ENCODE results near the gene PRMT3.

PRMT3 gene

GRCh38 chr11:20407344-20407743 lies 19.8 kb downstream of the PRMT3 start:
- H3K4me3 ChIP-seq (ENCODE audit: insufficient read length, low read depth), result no peak overlapping the region
- no peaks in the 10 kb centered on the region for H3K9me3 ChIP-seq (ENCODE audit: insufficient read depth, low read length)
- TF ChIP-seq YY1 (IDR thresholded peaks at IDR 0.05; ENCODE audit: insufficient read depth, insufficient read length), result no peak
- TF ChIP-seq SUZ12 (IDR thresholded peaks at IDR 0.05; ENCODE audit: extremely low read depth, insufficient read depth, insufficient read length), result no peak
- no peak for TF ChIP-seq ZNF274 (IDR thresholded peaks at IDR 0.05; ENCODE audit: low read depth, low read length)
- peaks cover 17% of the 10 kb centered on the region for H3K36me3 ChIP-seq (ENCODE audit: insufficient read depth, insufficient read length, low read length)
- no peaks in the 10 kb centered on the region for H3K27me3 ChIP-seq (ENCODE audit: insufficient read depth, insufficient read length)
- H3K4me1 ChIP-seq (ENCODE audit: insufficient read depth, insufficient read length), result no peaks in the 10 kb centered on the region
- DNase-seq (ENCODE audit: low read depth, low spot score), result no peak
- no peak overlapping the region for H3K9ac ChIP-seq (ENCODE audit: insufficient read length, low read depth)

DNA sequence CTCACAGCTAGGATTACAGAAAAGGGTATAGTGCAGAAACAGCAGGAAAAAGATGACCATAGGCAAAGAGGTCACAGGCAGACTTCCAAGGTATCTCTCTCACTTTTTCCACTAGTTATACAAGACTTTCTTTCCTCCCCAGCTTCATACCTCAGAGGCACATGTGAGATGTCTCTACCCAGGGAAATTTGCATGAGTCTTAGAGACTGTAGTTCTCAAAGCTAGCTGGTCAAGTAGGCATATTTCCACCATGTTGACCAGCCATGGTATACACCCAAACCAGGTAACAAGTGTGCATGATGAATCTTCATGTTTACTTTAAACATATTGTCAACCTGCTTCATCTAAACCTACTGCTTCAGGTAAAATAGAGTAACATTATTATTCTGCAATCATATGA lies 27.9 kb downstream of the PRMT3 start:
- no peaks in the 10 kb centered on the region for H3K27me3 ChIP-seq (ENCODE audit: insufficient read depth, insufficient read length)
- TF ChIP-seq YY1 (IDR thresholded peaks at IDR 0.05; ENCODE audit: insufficient read depth, insufficient read length), result no peak
- H3K36me3 ChIP-seq (ENCODE audit: insufficient read depth, insufficient read length, low read length), result peaks cover 5% of the 10 kb centered on the region
- no peaks in the 10 kb centered on the region for H3K9me3 ChIP-seq (ENCODE audit: insufficient read depth, low read length)
- H3K4me1 ChIP-seq (ENCODE audit: insufficient read depth, insufficient read length), result no peaks in the 10 kb centered on the region
- DNase-seq (ENCODE audit: low read depth, low spot score), result no peak
- H3K9ac ChIP-seq (ENCODE audit: insufficient read length, low read depth), result no peak overlapping the region
- H3K4me3 ChIP-seq (ENCODE audit: insufficient read length, low read depth), result no peak overlapping the region

- peaks cover 19% of the 10 kb centered on the region for H3K36me3 ChIP-seq (ENCODE audit: insufficient read depth, insufficient read length, low read length)
- no peaks in the 10 kb centered on the region for H3K9me3 ChIP-seq (ENCODE audit: insufficient read depth, low read length)
- no peaks in the 10 kb centered on the region for H3K4me1 ChIP-seq (ENCODE audit: insufficient read depth, insufficient read length)
- no peak for DNase-seq (ENCODE audit: low read depth, low spot score)
- H3K4me3 ChIP-seq (ENCODE audit: insufficient read length, low read depth), result no peak overlapping the region
- H3K9ac ChIP-seq (ENCODE audit: insufficient read length, low read depth), result no peak overlapping the region
- TF ChIP-seq ZNF274 (IDR thresholded peaks at IDR 0.05; ENCODE audit: low read depth, low read length) (no peak), YY1 (IDR thresholded peaks at IDR 0.05; ENCODE audit: insufficient read depth, insufficient read length) (no peak), SUZ12 (IDR thresholded peaks at IDR 0.05; ENCODE audit: extremely low read depth, insufficient read depth, insufficient read length) (no peak)
- H3K27me3 ChIP-seq (ENCODE audit: insufficient read depth, insufficient read length), result no peaks in the 10 kb centered on the region
These were observed 30.3 kb downstream of the PRMT3 start for GRCh38 chr11:20417771-20418170.

DNA sequence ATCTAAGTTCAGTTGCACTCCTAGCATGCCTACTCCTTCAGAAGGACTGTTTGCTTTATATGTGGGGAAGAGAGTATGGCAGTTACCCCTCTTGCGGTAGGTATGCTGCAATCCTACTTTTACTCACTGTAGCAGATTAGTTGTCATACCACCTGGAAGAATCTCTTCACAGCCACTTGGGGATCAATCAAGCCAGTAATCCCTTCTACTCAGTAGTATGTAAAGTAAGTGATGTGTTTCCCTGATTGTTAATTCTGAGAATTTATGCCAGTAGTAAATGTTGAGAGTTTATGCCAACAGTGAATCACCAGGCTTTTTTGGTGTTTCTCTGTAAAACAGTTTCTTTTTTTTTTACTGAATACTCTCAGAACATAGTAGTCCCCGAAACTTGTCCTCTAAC lies 34.4 kb downstream of the PRMT3 start:
- H3K36me3 ChIP-seq (ENCODE audit: insufficient read depth, insufficient read length, low read length), result peaks cover 16% of the 10 kb centered on the region
- H3K27me3 ChIP-seq (ENCODE audit: insufficient read depth, insufficient read length), result no peaks in the 10 kb centered on the region
- H3K9ac ChIP-seq (ENCODE audit: insufficient read length, low read depth), result no peak overlapping the region
- no peaks in the 10 kb centered on the region for H3K4me1 ChIP-seq (ENCODE audit: insufficient read depth, insufficient read length)
- DNase-seq (ENCODE audit: low read depth, low spot score), result no peak
- H3K9me3 ChIP-seq (ENCODE audit: insufficient read depth, low read length), result no peaks in the 10 kb centered on the region
- H3K4me3 ChIP-seq (ENCODE audit: insufficient read length, low read depth), result no peak overlapping the region
- no peak for TF ChIP-seq YY1 (IDR thresholded peaks at IDR 0.05; ENCODE audit: insufficient read depth, insufficient read length)
- no peak for TF ChIP-seq ZNF274 (IDR thresholded peaks at IDR 0.05; ENCODE audit: low read depth, low read length)
- no peak for TF ChIP-seq SUZ12 (IDR thresholded peaks at IDR 0.05; ENCODE audit: extremely low read depth, insufficient read depth, insufficient read length)

GRCh38 chr11:20429216-20429615 lies 41.7 kb downstream of the PRMT3 start:
- no peak overlapping the region for H3K9ac ChIP-seq (ENCODE audit: insufficient read length, low read depth)
- no peak for TF ChIP-seq ZNF274 (IDR thresholded peaks at IDR 0.05; ENCODE audit: low read depth, low read length)
- TF ChIP-seq SUZ12 (IDR thresholded peaks at IDR 0.05; ENCODE audit: extremely low read depth, insufficient read depth, insufficient read length), result no peak
- no peak for TF ChIP-seq YY1 (IDR thresholded peaks at IDR 0.05; ENCODE audit: insufficient read depth, insufficient read length)
- no peak overlapping the region for H3K4me3 ChIP-seq (ENCODE audit: insufficient read length, low read depth)
- H3K9me3 ChIP-seq (ENCODE audit: insufficient read depth, low read length), result no peaks in the 10 kb centered on the region
- H3K36me3 ChIP-seq (ENCODE audit: insufficient read depth, insufficient read length, low read length), result no peaks in the 10 kb centered on the region
- no peak for DNase-seq (ENCODE audit: low read depth, low spot score)
- H3K4me1 ChIP-seq (ENCODE audit: insufficient read depth, insufficient read length), result no peaks in the 10 kb centered on the region
- H3K27me3 ChIP-seq (ENCODE audit: insufficient read depth, insufficient read length), result no peaks in the 10 kb centered on the region

DNA sequence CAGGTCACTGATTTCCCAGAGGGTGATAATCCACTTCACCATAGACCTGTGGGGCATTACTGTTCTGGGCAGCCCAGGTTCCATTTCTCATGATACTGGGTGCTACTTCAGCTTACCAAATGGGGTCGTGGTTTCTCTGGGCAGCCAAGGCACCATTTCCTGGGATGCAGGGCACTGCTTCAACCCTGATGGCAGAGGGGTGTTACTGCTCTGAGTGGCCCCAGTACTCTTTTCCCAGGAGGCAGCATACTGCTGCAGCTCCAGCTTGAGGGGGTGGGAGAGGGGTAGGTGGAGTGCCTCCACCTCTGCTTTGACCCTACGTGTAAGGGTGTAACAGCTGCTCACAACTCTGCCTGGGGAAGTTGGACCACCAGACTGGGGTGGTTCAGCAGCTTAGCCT lies 51.1 kb downstream of the PRMT3 start:
- no peaks in the 10 kb centered on the region for H3K4me1 ChIP-seq (ENCODE audit: insufficient read depth, insufficient read length)
- H3K36me3 ChIP-seq (ENCODE audit: insufficient read depth, insufficient read length, low read length), result peaks cover 5% of the 10 kb centered on the region
- DNase-seq (ENCODE audit: low read depth, low spot score), result no peak
- TF ChIP-seq ZNF274 (IDR thresholded peaks at IDR 0.05; ENCODE audit: low read depth, low read length) (no peak), YY1 (IDR thresholded peaks at IDR 0.05; ENCODE audit: insufficient read depth, insufficient read length) (no peak), SUZ12 (IDR thresholded peaks at IDR 0.05; ENCODE audit: extremely low read depth, insufficient read depth, insufficient read length) (no peak)
- H3K27me3 ChIP-seq (ENCODE audit: insufficient read depth, insufficient read length), result no peaks in the 10 kb centered on the region
- no peak overlapping the region for H3K9ac ChIP-seq (ENCODE audit: insufficient read length, low read depth)
- no peak overlapping the region for H3K4me3 ChIP-seq (ENCODE audit: insufficient read length, low read depth)
- no peaks in the 10 kb centered on the region for H3K9me3 ChIP-seq (ENCODE audit: insufficient read depth, low read length)

DNA sequence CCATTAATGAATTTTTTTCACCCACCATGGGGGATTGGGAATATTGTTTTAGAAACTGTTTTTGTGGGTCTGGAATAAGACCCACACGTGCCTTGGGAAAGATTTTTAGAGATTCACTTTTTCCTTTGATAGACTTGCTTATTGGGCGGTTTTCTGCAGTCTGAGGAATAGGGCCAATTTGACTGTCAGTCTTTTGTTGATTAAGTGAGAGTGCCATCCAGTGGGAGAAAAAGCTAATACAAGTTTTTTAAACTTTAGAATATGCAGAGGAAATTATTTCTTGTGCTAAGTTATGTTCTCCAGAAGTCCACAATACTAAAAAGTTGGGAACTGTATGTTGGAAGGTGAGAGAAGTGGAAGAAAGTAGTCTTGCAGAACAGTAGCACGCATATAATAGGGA lies 56.1 kb downstream of the PRMT3 start:
- Histone ChIP-seq H3K4me1 (ENCODE audit: insufficient read depth, insufficient read length) (no peaks in the 10 kb centered on the region), H3K36me3 (ENCODE audit: insufficient read depth, insufficient read length, low read length) (no peaks in the 10 kb centered on the region), H3K9ac (ENCODE audit: insufficient read length, low read depth) (no peak overlapping the region), H3K9me3 (ENCODE audit: insufficient read depth, low read length) (no peaks in the 10 kb centered on the region), H3K27me3 (ENCODE audit: insufficient read depth, insufficient read length) (no peaks in the 10 kb centered on the region), H3K4me3 (ENCODE audit: insufficient read length, low read depth) (no peak overlapping the region)
- TF ChIP-seq SUZ12 (IDR thresholded peaks at IDR 0.05; ENCODE audit: extremely low read depth, insufficient read depth, insufficient read length) (no peak), YY1 (IDR thresholded peaks at IDR 0.05; ENCODE audit: insufficient read depth, insufficient read length) (no peak), ZNF274 (IDR thresholded peaks at IDR 0.05; ENCODE audit: low read depth, low read length) (no peak)
- no peak for DNase-seq (ENCODE audit: low read depth, low spot score)

DNA sequence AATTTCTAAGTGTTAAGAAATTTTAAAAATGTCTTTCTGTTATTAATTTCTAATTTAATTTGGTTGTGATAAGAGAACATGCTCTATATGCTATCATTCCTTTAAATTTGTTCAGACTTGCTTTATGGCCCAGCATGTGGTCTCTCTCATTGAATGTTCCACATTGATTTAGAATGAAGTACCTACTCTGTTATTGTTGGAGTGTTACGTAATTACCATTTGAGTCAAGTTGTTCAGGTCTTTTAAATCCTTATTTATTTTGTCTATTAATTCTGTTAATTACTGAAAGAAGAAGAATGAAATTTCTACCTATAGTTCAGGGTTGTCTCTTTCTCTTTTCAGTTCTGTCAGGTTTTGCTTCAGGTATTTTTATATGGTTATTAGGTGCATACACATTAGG lies 57.0 kb downstream of the PRMT3 start:
- H3K9me3 ChIP-seq (ENCODE audit: insufficient read depth, low read length), result no peaks in the 10 kb centered on the region
- H3K27me3 ChIP-seq (ENCODE audit: insufficient read depth, insufficient read length), result no peaks in the 10 kb centered on the region
- TF ChIP-seq SUZ12 (IDR thresholded peaks at IDR 0.05; ENCODE audit: extremely low read depth, insufficient read depth, insufficient read length) (no peak), YY1 (IDR thresholded peaks at IDR 0.05; ENCODE audit: insufficient read depth, insufficient read length) (no peak), ZNF274 (IDR thresholded peaks at IDR 0.05; ENCODE audit: low read depth, low read length) (no peak)
- no peak overlapping the region for H3K4me3 ChIP-seq (ENCODE audit: insufficient read length, low read depth)
- no peaks in the 10 kb centered on the region for H3K36me3 ChIP-seq (ENCODE audit: insufficient read depth, insufficient read length, low read length)
- no peak overlapping the region for H3K9ac ChIP-seq (ENCODE audit: insufficient read length, low read depth)
- no peak for DNase-seq (ENCODE audit: low read depth, low spot score)
- no peaks in the 10 kb centered on the region for H3K4me1 ChIP-seq (ENCODE audit: insufficient read depth, insufficient read length)

All from NT2/D1 (cell line).